DND-41 (cell line): ENCODE data around the gene TRAPPC2L.

Experiments used
- ATAC-seq: fragments of 200-7000 bp; cut with Tn5 transposase; 3 replicates; pipeline ENCODE4 v1.9.1; 2021; ENCODE audit warnings: low read depth; ENCODE audit not compliant: insufficient read depth
- DNase-seq: peaks from one replicate; pipeline ENCODE4 v3.0.0-alpha.2; 2020
- H2AFZ ChIP-seq: 2 replicates; pipeline ENCODE4 v1.6.0; 2012; ENCODE audit warnings: low read depth, low read length
- H3K27ac ChIP-seq: 2 replicates; pipeline ENCODE4 v1.5.1; 2012; ENCODE audit warnings: low read length, inconsistent platforms
- H3K27me3 ChIP-seq: fragments of 200-600 bp; sonication (generic); 2 replicates; pipeline ENCODE4 v1.6.0; 2012; ENCODE audit warnings: low read length, mild to moderate bottlenecking, inconsistent platforms; ENCODE audit not compliant: insufficient read depth, poor library complexity
- H3K36me3 ChIP-seq: 2 replicates; pipeline ENCODE4 v1.5.1; 2012; ENCODE audit warnings: low read length, inconsistent platforms; ENCODE audit not compliant: insufficient read depth
- H3K4me1 ChIP-seq: 2 replicates; pipeline ENCODE4 v1.5.1; 2012; ENCODE audit warnings: mild to moderate bottlenecking, low read length; ENCODE audit not compliant: insufficient read depth
- H3K4me2 ChIP-seq: 2 replicates; pipeline ENCODE4 v1.6.0; 2012; ENCODE audit warnings: mild to moderate bottlenecking, moderate library complexity, low read length, inconsistent platforms; ENCODE audit not compliant: insufficient read depth
- H3K4me3 ChIP-seq, 2 experiments: fragments of 200-600 bp in 1 of 2; shearing (Covaris generic) in 1 of 2; 2 replicates each; pipeline ENCODE4 v1.5.1; 2012 to 2016; ENCODE audit warnings: inconsistent platforms in 2 of 2, low read length in 2 of 2, mild to moderate bottlenecking in 2 of 2, low read depth in 1 of 2, moderate library complexity in 1 of 2
- H3K79me2 ChIP-seq: 2 replicates; pipeline ENCODE4 v1.6.0; 2012; ENCODE audit warnings: low read length, inconsistent platforms; ENCODE audit not compliant: insufficient read depth
- H3K9ac ChIP-seq: 2 replicates; pipeline ENCODE4 v1.6.0; 2012; ENCODE audit warnings: low read depth, mild to moderate bottlenecking, inconsistent platforms, low read length, moderate library complexity
- H3K9me3 ChIP-seq: 2 replicates; pipeline ENCODE4 v1.5.1; 2012; ENCODE audit warnings: low read length, moderate library complexity, mild to moderate bottlenecking, inconsistent platforms; ENCODE audit not compliant: insufficient read depth, severe bottlenecking
- H4K20me1 ChIP-seq: 2 replicates; pipeline ENCODE4 v1.6.0; 2012; ENCODE audit warnings: low read length; ENCODE audit not compliant: insufficient read depth
- EZH2 ChIP-seq: IDR thresholded peaks from 3 replicates; pipeline ENCODE4 v1.6.1; 2012; ENCODE audit warnings: borderline replicate concordance, low read depth, mild to moderate bottlenecking, moderate library complexity, low read length, inconsistent platforms; ENCODE audit not compliant: severe bottlenecking
- TF ChIP-seq, protein P1 (sequence below): IDR thresholded peaks from 2 replicates; pipeline ENCODE4 v1.5.1; 2012; ENCODE audit warnings: borderline replicate concordance, low read length, moderate library complexity, mild to moderate bottlenecking; ENCODE audit not compliant: poor library complexity, severe bottlenecking; ENCODE audit errors: extremely low read depth

Gene TRAPPC2L

DNA sequence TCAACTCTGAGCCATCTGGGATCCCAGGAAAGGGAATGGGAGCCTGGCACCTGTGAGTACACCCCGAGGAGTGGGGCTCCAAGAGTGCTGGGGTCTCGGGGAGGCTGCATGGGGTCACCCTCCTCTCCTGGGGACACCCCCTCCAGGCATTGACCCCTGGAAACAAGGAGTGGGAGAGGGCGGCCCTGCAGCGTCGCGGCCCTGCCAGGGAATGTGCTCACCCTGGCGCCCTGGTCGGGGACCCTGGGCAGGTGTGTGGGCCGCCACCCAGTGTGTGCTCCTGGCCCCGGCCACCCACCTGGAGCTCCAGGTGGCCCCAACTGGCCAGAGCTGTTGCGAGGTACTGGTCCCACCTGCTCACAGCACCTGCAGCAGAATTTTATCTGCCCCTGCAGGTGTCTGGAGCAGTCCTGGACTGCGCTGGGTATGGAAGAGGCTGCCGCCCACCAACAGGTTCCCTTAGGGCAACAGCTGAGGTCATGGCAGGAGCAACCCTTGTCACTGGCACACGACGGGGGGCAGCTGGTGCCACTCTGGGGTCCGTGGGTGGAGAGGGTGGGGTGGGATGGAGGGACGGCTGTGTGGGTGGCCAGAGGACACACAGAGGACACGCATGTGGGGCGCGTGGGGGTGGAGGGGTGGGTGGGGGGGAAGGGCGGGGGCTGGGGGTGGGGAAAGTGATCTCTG lies 14.9 kb downstream of the TRAPPC2L start:
- no peak for TF ChIP-seq EZH2
- TF ChIP-seq, protein P1, sequence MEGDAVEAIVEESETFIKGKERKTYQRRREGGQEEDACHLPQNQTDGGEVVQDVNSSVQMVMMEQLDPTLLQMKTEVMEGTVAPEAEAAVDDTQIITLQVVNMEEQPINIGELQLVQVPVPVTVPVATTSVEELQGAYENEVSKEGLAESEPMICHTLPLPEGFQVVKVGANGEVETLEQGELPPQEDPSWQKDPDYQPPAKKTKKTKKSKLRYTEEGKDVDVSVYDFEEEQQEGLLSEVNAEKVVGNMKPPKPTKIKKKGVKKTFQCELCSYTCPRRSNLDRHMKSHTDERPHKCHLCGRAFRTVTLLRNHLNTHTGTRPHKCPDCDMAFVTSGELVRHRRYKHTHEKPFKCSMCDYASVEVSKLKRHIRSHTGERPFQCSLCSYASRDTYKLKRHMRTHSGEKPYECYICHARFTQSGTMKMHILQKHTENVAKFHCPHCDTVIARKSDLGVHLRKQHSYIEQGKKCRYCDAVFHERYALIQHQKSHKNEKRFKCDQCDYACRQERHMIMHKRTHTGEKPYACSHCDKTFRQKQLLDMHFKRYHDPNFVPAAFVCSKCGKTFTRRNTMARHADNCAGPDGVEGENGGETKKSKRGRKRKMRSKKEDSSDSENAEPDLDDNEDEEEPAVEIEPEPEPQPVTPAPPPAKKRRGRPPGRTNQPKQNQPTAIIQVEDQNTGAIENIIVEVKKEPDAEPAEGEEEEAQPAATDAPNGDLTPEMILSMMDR: no peak
- no peak overlapping the region for H3K9ac ChIP-seq
- no peaks in the 10 kb centered on the region for H3K4me1 ChIP-seq
- ATAC-seq (no peak), DNase-seq (no peak)
- no peaks in the 10 kb centered on the region for H3K9me3 ChIP-seq
- H2AFZ ChIP-seq: no peak overlapping the region
- H3K4me2 ChIP-seq: no peak overlapping the region
- H3K27ac ChIP-seq: no peak overlapping the region
- no peaks in the 10 kb centered on the region for H3K79me2 ChIP-seq
- no peaks in the 10 kb centered on the region for H3K36me3 ChIP-seq
- H3K4me3 ChIP-seq: no peak overlapping the region
- peaks cover 20% of the 10 kb centered on the region for H3K27me3 ChIP-seq
- 0 out of 2 replicates have a peak, but pooled peaks cover 4% of the 10 kb centered on the region for H4K20me1 ChIP-seq

DNA sequence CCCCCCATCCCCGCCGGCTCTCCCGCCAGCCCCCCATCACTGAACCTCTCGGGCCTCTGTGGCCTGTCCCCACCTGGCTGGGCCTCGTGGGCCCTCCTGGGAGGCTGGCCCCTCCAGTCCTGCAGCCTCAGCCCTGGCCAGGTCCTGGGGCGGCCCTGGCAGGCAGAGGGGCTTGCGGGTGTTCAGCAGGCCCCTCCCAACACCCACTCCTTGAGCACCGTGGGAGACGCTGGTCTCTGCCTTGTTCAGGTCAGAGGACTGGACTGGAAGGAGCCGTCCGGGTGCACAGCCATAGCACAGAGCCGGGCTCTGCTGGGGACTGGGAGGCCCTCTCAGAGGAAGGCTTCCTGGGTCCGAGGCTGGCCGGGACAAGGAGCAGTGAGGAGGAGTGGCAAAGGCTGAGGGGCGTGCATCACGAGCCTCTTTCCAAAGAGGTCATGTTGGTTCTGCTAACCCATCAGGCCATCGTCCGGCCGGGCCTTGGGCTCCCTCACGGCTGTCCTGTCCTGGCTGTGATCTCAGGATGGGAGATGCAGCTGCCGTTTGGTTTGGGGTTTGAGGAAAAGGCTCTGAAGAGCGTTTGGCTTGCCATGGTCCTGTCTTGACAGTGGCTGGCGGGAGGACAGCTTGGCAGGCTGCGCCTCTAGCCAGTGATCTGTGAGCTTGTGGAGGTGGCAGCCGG lies 15.9 kb downstream of the TRAPPC2L start:
- Histone ChIP-seq H3K9ac (no peak overlapping the region), H3K36me3 (no peaks in the 10 kb centered on the region), H3K4me1 (no peaks in the 10 kb centered on the region), H3K27me3 (peaks cover 20% of the 10 kb centered on the region), H4K20me1 (0 out of 2 replicates have a peak, but pooled peaks cover 4% of the 10 kb centered on the region), H3K79me2 (no peaks in the 10 kb centered on the region), H2AFZ (no peak overlapping the region), H3K9me3 (no peaks in the 10 kb centered on the region), H3K4me2 (no peak overlapping the region), H3K4me3 (no peak overlapping the region), H3K27ac (no peak overlapping the region)
- DNase-seq (no peak), ATAC-seq (no peak)
- TF ChIP-seq EZH2: no peak
- TF ChIP-seq, protein P1: no peak

DNA sequence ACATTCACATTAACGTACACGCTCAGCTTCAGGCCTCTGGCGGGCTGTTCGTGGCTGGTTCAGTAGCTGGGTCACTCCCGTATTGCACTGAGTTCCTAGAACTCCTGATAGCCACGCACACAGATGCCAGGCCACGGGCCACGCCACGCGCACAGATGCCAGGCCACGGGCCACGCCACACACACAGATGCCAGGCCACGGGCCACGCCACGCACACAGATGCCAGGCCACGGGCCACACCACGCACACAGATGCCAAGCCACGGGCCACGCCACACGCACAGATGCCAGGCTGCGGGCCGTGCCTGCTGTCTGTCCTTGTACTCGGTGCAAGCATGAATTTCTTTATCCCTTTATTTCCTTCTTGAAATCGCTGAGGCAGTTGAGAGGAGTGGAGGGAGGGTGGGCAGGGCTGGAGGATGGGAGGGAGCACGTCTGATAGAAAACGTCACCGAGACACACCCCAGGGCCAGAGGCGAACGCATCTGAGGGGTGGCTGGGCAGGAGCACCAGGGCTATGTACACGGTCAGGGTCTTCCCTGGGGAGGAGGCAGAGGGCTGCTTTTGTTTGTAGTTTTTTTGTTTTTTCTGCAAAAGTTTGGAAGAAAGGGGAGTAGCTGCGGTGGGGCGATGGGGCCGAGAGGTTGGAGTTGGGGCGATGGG lies 18.1 kb downstream of the TRAPPC2L start:
- DNase-seq (no peak), ATAC-seq (no peak)
- TF ChIP-seq, protein P1: no peak
- no peak for TF ChIP-seq EZH2
- Histone ChIP-seq H3K4me2 (no peak overlapping the region), H4K20me1 (0 out of 2 replicates have a peak, but pooled peaks cover 7% of the 10 kb centered on the region), H3K27me3 (peaks cover 13% of the 10 kb centered on the region), H2AFZ (no peak overlapping the region), H3K9me3 (no peaks in the 10 kb centered on the region), H3K79me2 (no peaks in the 10 kb centered on the region), H3K4me3 (no peak overlapping the region), H3K36me3 (no peaks in the 10 kb centered on the region), H3K9ac (no peak overlapping the region), H3K4me1 (no peaks in the 10 kb centered on the region), H3K27ac (no peak overlapping the region)
